Muscle layer of duodenum (tissue), 2 donors: ENCODE measurements around the gene PARP3.

Experiments used
- H3K27ac ChIP-seq: one replicate; pipeline ENCODE4 v1.7.0; 2013; ENCODE audit warnings: mild to moderate bottlenecking, low read length
- H3K27me3 ChIP-seq: one replicate; pipeline ENCODE4 v1.7.0; 2013; ENCODE audit warnings: low read depth, mild to moderate bottlenecking, control low read depth, low read length
- H3K36me3 ChIP-seq, 2 donors: one replicate each; pipeline ENCODE4 v1.7.0; 2013; ENCODE audit warnings: low read length in 2 of 2, control low read depth in 1 of 2, mild to moderate bottlenecking in 1 of 2; ENCODE audit not compliant: insufficient read depth in 2 of 2, control insufficient read depth in 1 of 2
- H3K4me1 ChIP-seq, 2 donors: one replicate each; pipeline ENCODE4 v1.7.0; 2013; ENCODE audit warnings: low read length in 2 of 2, mild to moderate bottlenecking in 2 of 2, control low read depth in 1 of 2, moderate library complexity in 1 of 2; ENCODE audit not compliant: insufficient read depth in 2 of 2, control insufficient read depth in 1 of 2
- H3K4me3 ChIP-seq, 2 donors: one replicate each; pipeline ENCODE4 v1.7.0; 2013; ENCODE audit warnings: low read length in 2 of 2, low read depth in 1 of 2, mild to moderate bottlenecking in 1 of 2
- H3K9me3 ChIP-seq, 2 donors: one replicate each; pipeline ENCODE4 v1.7.0; 2013; ENCODE audit warnings: low read length in 2 of 2, control low read depth in 1 of 2, mild to moderate bottlenecking in 1 of 2; ENCODE audit not compliant: control insufficient read depth in 1 of 2
- donor health status: healthy.

PARP3 gene

GRCh38 chr3:51935886-51936755, 6.0 kb upstream of the PARP3 start:
- no peak overlapping the region for H3K4me3 ChIP-seq
- H3K27me3 ChIP-seq, result no peaks in the 10 kb centered on the region
- no peaks in the 10 kb centered on the region for H3K9me3 ChIP-seq
- no peak overlapping the region for H3K27ac ChIP-seq
- H3K4me1 ChIP-seq, result peaks cover 5 to 12% of the 10 kb centered on the region in 2 donors
- peaks cover 37 to 61% of the 10 kb centered on the region in 2 donors for H3K36me3 ChIP-seq

- Histone ChIP-seq H3K27me3 (no peaks in the 10 kb centered on the region), H3K4me1 (peaks cover 7 to 15% of the 10 kb centered on the region in 2 donors), H3K27ac (no peak overlapping the region), H3K36me3 (peaks cover 37 to 65% of the 10 kb centered on the region in 2 donors), H3K9me3 (no peaks in the 10 kb centered on the region), H3K4me3 (no peak overlapping the region)
Measured at GRCh38 chr3:51937014-51937413, 5.1 kb upstream of the PARP3 start.

- no peak overlapping the region for H3K4me3 ChIP-seq
- no peak overlapping the region for H3K27ac ChIP-seq
- peaks cover 34 to 60% of the 10 kb centered on the region in 2 donors for H3K36me3 ChIP-seq
- no peaks in the 10 kb centered on the region for H3K27me3 ChIP-seq
- no peaks in the 10 kb centered on the region for H3K9me3 ChIP-seq
- peaks cover 12 to 20% of the 10 kb centered on the region in 2 donors for H3K4me1 ChIP-seq
Measured at GRCh38 chr3:51937611-51938450, 4.3 kb upstream of the PARP3 start.

GRCh38 chr3:51938780-51939425, 3.3 kb upstream of the PARP3 start:
- Histone ChIP-seq H3K36me3 (peaks cover 29 to 50% of the 10 kb centered on the region in 2 donors), H3K9me3 (no peaks in the 10 kb centered on the region), H3K27me3 (no peaks in the 10 kb centered on the region), H3K4me1 (peaks cover 18 to 26% of the 10 kb centered on the region in 2 donors), H3K27ac (no peak overlapping the region), H3K4me3 (no peak overlapping the region)

GRCh38 chr3:51940648-51941462, 1.3 kb upstream of the PARP3 start:
- peak overlapping the region; percentile 30 for H3K27ac ChIP-seq

GRCh38 chr3:51941463-51941797, 733 bp upstream of the PARP3 start:
- peaks cover 18 to 26% of the 10 kb centered on the region in 2 donors for H3K4me1 ChIP-seq
- H3K27me3 ChIP-seq, result no peaks in the 10 kb centered on the region
- peak overlapping the region; percentile 30 for H3K27ac ChIP-seq
- H3K9me3 ChIP-seq, result no peaks in the 10 kb centered on the region
- peak overlapping the region; percentile 86 to 93 for H3K4me3 ChIP-seq
- peaks cover 27 to 44% of the 10 kb centered on the region in 2 donors for H3K36me3 ChIP-seq

More at GRCh38 chr3:51940648-51941462, 1.3 kb upstream of the PARP3 start:
- Histone ChIP-seq H3K4me1 (peaks cover 18 to 26% of the 10 kb centered on the region in 2 donors), H3K4me3 (peak overlapping the region; percentile 86 to 93), H3K27me3 (no peaks in the 10 kb centered on the region), H3K9me3 (no peaks in the 10 kb centered on the region), H3K36me3 (peaks cover 26 to 45% of the 10 kb centered on the region in 2 donors)

GRCh38 chr3:51942603-51943450, 664 bp downstream of the PARP3 start:
- Histone ChIP-seq H3K9me3 (no peaks in the 10 kb centered on the region), H3K27ac (peak overlapping the region; percentile 97), H3K4me3 (peak overlapping the region; percentile 62 to 70), H3K27me3 (no peaks in the 10 kb centered on the region), H3K36me3 (peaks cover 15 to 38% of the 10 kb centered on the region in 2 donors), H3K4me1 (peaks cover 18 to 26% of the 10 kb centered on the region in 2 donors)

GRCh38 chr3:51943451-51944391, 1.6 kb downstream of the PARP3 start:
- peaks cover 18 to 26% of the 10 kb centered on the region in 2 donors for H3K4me1 ChIP-seq
- H3K36me3 ChIP-seq, result peaks cover 6 to 36% of the 10 kb centered on the region in 2 donors
- no peaks in the 10 kb centered on the region for H3K27me3 ChIP-seq
- H3K9me3 ChIP-seq, result no peaks in the 10 kb centered on the region
- H3K27ac ChIP-seq, result peak overlapping the region; percentile 97
- peak overlapping the region; percentile 62 to 70 for H3K4me3 ChIP-seq

GRCh38 chr3:51944451-51945021, 2.4 kb downstream of the PARP3 start:
- no peaks in the 10 kb centered on the region for H3K27me3 ChIP-seq
- H3K4me3 ChIP-seq, result no peak overlapping the region
- H3K9me3 ChIP-seq, result no peaks in the 10 kb centered on the region
- no peak overlapping the region for H3K27ac ChIP-seq
- H3K36me3 ChIP-seq, result peaks cover 5 to 42% of the 10 kb centered on the region in 2 donors
- H3K4me1 ChIP-seq, result peaks cover 18 to 26% of the 10 kb centered on the region in 2 donors
